ENCODE results near the gene CCDC57.
"Not testable (repeated sequence)": the region's sequence is repeated elsewhere in the genome, so short reads cannot be mapped to it uniquely, and the experiment has no call there.

The CCDC57 gene, protein sequence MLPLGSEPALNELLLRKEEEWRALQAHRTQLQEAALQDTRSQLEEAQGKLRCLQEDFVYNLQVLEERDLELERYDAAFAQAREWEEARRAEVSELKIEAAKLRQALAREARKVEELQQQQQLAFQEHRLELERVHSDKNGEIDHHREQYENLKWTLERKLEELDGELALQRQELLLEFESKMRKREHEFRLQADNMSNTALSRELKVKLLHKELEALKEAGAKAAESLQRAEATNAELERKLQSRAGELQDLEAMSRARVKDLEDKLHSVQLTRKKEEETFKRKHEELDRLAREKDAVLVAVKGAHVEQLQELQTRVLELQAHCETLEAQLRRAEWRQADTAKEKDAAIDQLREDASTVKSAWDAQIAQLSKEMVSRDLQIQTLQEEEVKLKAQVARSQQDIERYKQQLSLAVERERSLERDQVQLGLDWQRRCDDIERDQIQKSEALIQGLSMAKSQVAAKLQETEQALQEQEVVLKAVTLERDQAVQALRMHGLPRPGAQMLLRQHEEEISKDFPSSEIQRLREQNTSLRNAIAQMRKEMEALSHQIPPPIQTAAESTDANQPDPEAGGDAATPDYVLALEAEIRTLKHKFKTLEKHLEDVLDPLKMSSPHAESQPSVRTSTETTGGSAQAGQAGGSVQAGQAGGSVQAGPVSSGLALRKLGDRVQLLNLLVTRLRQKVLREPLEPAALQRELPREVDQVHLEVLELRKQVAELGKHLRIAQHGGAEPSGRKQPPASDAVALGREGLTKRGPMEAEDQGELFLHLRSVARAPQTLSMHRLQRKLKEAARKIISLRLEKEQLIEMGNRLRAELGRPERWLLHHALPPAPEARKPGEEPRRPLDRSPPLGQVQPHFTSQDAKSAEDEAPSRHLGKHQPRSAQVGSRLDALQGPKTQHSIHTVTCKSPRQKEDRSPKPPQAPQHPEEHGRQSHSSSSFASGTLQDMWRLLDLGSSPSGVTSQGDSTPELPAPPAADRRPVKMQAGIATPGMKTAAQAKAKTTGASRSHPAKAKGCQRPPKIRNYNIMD

DNA sequence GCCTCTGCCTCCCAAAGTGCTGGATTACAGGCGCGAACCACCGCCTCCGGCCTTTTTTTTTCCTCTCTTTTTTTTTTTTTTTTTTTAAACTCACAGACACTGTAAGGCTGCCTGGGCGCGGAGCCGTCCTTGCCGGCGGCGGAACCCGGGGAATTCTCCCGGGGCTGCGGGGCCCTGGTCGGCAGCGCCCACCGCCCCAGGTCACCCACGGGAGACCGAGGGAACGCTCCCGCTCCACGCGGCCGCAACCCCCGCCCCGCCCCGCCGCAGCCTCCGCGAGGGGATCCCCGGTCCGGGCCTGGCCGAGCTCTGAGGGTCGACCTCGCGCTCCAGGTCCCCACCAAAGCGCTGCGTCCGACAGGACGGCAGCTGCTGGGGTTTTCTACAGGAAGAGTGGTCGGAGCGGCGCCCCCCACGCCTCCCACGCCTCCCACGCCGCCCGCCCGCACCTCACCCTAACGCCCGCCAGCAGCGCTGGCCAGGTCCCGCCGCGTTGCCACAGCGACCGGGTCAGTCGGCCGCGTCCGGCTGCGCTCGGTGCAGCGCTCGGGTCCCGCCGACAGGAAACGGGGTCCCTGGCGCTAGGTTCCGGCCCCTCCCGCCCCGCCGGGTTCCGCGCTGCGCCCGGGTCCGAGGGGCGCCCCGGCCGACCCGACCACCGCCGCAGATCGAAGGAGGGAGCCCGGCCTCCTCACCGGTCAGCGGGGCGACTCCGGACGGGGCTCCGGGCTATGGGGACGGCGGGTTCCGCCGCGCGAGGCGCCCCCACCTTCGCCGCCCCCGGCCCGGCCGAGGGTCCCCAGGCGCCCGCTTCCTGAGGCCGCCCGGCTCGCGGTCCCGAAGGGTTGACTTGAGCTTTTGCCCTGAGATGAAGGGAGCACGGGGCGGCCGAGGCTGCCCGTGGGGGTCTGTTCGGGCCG lies at the start of gene CCDC57:
CCDC57 (minus strand) TSS at position 512 of the 920 bp plus-strand sequence. CDS start 10,898 bp downstream, outside the sequence.
- peak; percentile 59 for DNase-seq (ENCODE audit: low spot score)

DNA sequence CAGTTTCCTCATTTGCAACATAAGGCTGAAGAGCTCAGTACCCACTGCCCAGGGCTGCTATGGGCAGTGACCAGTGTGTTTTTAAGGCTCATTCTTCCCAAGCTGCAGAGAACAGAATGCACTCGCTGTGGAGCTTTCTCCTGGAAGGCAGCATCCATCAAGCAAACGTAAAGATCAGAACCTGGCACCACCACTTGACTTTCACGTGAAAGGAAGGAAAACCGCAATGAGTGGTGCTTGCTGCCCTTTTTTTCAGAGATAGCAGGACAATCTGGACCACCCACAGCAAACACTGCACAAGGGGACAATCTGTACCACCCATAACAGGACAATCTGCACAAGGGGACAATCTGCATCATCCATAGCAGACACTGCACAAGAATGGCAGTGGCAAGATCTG lies 49.7 kb upstream of the CCDC57 start:
- DNase-seq (ENCODE audit: low spot score) = no peak

DNA sequence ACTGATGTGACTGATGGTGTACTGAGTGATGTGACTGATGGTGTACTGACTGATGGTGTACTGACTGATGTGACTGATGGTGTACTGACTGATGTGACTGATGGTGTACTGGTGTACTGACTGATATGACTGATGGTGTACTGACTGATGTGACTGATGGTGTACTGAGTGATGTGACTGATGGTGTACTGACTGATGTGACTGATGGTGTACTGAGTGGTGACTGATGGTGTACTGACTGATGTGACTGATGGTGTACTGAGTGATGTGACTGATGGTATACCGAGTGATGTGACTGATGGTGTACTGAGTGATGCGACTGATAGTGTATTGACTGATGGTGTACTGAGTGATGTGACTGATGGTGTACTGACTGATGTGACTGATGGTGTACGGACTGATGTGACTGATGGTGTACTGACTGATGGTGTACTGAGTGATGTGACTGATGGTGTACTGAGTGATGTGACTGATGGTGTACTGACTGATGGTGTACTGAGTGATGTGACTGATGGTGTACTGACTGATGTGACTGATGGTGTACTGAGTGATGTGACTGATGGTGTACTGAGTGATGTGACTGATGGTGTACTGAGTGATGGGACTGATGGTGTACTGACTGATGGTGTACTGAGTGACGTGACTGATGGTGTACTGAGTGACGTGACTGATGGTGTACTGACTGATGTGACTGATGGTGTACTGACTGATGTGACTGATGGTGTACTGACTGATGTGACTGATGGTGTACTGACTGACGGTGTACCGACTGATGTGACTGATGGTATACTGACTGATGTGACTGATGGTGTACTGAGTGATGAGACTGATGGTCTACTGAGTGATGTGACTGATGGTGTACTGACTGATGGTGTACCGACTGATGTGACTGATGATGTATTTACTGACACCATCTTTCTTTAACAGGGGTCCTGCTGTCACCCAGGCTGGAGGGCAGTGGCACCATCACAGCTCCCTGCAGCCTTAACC lies 47.6 kb upstream of the CCDC57 start:
- DNase-seq (ENCODE audit: low spot score) = not testable (repeated sequence)

DNA sequence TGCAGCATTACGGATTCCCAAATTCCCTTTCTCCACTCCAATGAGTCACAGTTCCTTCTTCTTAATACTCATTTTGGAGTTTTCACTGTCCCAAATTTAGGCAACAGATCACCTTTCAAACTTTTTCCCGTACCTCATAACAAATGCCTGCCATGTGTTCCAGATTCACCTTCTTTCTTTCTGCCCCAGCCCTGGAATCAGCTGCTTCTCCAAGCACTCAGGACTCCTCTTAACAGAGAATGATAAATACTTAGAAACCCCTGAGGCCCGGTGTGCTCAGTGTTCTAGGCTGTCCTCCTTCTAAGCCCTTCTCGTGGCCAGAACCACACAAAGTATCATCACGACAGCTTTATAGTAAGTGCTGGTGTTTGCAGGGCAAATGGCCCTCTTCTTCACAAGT lies 45.9 kb upstream of the CCDC57 start:
- no peak for DNase-seq (ENCODE audit: low spot score)

DNA sequence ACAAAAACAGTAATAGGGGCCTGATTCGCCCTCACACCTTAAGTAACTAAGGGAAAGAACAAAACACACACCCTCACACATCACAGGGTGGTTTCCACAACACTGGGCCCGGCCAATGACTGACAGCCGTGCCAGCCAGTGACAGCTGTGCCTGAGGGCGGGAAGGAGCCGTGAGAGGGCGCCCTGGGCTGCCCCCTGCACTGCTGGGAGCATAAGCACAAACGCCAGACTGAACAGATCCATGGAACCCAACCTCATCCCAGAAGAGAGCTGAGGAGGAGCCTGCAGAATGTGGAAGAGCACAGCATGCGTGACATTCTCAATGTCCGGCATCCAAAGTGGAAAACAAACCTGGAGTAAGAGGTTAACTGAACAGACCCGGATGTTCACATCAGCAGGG lies 44.8 kb upstream of the CCDC57 start:
- DNase-seq (ENCODE audit: low spot score) = peak; percentile 80

DNA sequence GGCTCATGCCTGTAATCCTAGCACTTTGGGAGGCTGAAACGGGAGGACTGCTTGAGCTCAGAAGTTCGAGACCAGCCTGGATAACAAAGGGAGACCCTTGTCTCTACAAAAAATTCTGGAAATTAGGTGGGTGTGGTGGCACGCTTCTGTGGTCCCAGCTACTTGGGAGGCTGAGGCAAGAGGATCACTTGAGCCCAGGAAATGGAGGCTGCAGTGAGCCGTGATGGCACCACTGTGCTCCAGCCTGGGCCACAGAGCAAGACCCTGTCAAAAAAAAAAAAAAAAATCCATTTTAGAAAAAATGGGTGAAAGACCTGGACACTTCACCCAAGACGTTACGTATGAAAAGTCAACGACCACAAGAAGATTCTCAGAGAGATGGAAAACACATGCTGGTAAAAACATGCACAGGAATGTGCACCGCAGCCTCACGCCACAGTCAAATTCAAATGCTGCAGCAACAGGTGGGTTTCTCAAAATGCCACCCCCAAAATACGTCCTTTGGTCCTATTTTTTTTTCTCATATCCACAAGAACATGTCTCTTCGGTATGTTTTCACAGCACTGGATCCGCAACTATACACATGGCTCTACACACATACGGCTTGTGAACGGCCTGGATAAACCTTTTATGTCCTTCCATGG lies 43.7 kb upstream of the CCDC57 start:
- DNase-seq (ENCODE audit: low spot score) = no peak

DNA sequence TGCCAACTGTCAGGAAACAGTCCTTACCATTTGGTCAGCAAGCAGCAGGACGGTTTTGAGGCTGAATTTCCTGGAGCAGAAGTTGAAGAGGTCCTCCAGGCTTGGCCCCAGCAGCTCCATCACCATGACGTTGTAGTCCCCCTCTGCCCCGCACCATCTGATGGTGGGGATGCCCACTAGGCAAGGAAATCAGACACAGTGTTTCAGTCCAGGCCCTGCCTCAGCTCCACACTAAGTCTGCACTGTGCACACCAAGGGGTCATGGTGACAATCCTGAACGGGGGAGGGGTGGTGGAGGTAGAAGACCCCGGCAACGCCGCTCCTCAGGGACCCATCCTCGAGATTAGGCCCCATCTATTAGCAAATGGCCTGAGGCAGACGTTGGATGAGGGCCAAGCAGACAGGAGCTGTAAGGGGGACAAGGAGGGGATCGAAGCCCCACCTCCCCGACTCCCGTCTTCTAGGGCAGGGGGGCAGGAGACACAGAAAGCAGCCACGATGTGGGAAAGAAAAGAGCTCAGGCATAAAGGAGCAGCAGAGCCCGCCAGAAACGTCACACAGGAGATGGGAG lies 42.8 kb upstream of the CCDC57 start:
- no peak for DNase-seq (ENCODE audit: low spot score)

DNA sequence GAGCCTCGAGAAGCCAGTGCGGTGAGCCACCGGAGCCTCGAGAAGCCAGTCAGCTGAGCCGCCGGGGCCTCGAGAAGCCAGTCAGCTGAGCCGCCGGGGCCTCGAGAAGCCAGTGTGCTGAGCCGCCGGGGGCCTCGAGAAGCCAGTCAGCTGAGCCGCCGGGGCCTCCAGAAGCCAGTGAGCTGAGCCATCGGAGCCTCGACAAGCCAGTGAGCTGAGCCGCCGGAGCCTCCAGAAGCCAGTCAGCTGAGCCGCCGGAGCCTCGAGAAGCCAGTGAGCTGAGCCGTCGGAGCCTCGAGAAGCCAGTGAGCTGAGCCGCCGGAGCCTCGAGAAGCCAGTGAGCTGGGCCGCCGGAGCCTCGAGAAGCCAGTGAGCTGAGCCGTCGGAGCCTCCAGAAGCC lies 42.1 kb upstream of the CCDC57 start:
- DNase-seq (ENCODE audit: low spot score) = not testable (repeated sequence)

DNA sequence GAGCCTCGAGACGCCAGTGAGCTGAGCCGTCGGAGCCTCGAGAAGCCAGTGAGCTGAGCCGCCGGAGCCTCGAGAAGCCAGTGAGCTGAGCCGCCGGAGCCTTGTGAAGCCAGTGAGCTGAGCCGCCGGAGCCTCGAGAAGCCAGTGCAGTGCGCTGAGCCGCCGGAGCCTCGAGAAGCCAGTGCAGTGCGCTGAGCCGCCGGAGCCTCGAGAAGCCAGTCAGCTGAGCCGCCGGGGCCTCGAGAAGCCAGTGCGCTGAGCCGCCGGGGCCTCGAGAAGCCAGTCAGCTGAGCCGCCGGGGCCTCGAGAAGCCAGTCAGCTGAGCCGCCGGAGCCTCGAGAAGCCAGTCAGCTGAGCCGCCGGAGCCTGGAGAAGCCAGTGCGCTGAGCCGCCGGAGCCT lies 41.5 kb upstream of the CCDC57 start:
- DNase-seq (ENCODE audit: low spot score) = not testable (repeated sequence)

DNA sequence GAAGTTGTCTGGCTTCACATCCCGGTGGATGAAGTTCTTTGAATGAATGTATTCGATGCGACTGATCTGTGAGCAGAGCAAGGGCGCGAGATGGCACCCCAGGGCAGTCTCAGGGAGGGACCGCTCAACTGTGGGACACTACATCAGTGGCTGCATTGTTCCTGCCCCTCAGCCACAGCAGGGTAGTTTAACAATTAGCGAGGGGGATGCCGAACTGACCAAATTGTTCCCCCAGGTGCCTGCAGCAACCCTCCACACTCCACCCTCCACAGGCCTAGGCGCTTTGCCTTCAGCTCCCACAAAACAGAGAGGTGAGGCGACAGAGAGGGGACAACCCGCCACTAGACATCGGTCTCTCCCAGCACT lies 40.5 kb upstream of the CCDC57 start:
- DNase-seq (ENCODE audit: low spot score) = no peak

DNA sequence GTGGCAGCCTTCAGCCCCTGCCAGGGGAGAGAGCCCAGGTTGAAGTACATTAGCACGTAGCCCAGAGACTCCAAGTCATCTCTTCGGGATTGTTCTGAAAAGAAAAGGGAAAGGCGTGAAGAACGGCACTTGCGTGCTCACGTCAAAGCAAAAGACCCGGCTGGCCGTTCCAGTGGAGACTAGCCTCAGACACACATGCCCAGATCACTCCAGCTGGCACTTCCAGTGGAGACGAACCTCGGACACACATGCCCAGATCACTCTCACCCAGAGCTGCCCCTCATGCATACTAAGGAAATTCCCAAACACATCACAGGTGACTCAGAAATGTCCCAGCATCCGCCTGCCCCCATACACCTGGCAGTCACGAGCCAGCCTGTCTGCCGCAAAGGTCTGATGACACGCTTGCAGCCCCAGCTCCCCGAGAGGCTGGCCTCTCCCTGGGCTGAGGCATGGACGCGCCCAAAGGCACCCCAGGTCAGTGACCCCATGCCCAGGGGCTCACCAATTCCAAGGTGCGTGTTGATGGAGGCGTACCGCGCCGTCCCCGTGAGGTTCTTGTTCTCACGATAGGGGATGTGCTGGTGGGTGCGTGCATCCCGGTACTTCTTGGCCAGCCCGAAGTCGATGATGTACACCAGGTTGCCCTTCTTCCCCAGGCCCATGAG lies 40.0 kb upstream of the CCDC57 start:
- DNase-seq (ENCODE audit: low spot score) = no peak

DNA sequence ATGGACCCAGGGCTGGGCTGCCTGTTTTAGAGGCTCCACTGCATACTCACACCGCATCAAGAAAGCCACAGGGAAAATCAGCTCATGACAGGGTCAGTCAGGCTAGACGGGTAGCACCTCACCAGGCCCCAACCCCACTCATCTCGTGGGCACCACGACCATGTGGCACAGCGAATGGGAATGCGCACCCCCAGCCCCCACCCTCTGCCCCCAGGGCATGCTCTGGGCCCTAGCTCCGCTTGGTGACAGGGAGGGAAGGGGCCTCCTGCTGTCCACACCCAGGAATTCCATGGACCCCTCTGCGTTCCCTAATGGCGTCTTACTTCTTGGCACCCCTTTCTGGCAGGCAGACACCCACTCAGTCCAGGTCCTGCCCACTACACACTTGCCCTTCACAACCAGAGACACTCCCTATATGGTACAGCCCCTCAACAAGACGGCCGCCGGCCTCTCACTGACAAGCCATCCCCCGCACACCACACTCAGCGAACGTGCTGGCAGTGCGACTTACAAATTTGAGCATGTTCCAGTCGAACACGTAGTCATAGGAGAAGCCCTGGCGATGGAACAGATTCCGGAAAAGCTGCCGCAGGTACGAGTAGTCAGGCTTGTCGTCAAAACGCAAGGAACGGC lies 38.3 kb upstream of the CCDC57 start:
- DNase-seq (ENCODE audit: low spot score) = no peak

DNA sequence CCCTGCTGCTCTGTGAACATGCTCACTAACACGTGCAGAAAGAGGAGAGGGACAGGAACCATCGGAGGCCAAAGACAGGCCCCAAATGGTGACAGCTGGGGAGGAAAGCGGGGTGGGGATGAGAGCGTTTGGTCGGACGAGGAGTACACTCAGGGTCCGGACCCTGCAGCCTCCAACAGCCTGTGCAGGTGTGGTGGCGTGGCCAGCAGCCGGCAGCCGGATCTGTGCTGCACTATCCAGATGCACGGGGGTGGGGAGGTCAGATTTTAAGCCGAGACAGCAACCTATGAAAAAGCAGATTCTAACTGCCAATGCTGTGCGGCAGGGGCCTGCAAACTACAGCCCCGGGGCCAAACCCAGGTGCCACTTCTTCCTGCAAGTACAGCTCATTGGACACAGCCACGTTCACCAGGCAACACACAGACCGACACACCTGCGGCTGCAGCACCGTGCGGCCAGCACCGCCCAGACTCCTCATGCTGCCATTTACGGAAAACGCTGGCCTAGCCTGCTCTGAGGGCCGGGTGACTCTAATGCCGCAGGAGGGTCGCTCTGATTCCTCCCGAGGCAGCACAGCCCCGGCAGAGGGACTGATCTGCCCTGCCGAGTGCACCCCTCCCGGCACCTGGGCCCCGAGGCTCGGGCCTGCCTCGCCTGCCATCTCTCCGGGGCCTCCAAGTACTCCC lies 37.4 kb upstream of the CCDC57 start:
- DNase-seq (ENCODE audit: low spot score) = no peak

DNA sequence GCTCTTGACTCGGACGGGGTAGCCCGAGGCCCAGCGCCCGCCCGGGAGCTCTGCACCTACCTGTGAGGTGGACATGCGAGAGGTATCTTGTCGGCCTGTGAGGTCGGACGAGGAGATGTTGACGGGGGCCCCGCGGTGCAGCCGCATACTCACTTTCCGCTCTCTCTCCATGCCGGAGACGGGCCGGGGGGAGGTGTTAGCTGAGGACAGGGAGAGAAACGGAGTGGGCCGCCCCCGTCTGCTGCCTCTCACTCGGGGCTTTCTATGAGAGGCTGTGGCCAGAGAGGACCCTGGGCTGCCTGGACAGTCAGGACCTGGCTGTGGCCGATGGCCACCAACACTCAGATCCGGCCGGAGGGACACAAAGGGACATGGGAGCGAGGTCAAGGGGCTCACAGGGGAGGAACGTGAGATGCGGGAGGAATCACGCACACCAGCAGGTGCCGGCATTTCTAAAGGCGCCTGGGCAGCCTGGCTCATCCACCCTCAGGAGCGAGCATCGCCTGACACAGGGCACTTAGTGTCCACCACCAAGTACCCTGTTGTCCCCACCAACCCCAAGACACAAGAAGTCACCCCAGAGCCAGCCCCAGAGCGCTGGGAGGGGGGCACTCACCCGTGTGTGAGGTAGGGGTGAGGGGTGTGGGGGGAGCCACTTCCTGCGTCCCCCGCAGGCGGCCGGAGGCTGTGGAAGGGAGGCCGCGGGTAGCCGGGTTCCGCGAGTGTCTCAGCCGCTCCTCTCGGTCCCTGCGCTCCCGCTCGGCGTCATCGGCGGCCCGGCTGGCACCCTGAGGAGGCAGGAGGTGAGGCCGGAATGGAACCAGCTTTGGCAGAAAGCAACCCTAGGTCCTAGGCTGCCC lies 36.4 kb upstream of the CCDC57 start:
- no peak for DNase-seq (ENCODE audit: low spot score)

DNA sequence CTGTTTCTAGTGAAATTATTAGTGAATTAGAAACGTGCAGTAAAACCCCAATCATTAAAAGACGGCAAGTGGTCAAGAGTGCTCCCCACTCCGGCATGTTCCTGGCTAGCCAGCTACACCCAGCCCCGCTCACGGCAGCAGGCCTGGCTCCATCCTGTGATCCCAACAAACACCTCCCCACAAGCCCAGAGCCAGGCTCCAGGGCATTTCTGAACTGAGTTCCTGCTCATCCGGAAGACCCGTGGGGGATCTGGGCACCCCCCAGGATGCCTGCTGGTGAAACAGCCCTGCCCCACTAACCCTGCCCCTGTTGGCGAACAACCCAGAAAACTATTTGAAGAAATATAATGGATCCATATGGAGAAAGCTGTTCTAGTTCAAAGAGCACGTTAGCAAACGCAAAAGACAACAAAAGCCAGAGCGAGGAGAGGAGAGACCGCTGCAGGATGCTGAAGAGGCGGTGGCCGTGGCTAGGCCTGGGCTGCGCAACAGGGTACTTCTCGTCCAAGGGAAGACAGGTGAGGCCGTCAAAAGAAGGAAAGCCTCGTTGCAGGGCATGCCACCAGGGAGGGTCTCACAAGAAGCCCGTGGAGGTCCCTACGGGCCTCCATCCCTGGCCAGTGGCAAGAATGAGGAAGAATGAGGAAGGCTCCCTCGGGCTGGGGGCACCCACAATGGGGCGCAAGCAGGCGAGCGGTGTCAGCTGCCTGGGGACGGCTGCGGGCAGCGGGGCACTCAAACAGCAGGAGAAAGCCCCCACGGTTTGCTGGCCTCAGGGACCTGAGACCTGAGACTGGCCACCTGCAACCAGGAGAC lies 35.4 kb upstream of the CCDC57 start:
- no peak for DNase-seq (ENCODE audit: low spot score)

DNA sequence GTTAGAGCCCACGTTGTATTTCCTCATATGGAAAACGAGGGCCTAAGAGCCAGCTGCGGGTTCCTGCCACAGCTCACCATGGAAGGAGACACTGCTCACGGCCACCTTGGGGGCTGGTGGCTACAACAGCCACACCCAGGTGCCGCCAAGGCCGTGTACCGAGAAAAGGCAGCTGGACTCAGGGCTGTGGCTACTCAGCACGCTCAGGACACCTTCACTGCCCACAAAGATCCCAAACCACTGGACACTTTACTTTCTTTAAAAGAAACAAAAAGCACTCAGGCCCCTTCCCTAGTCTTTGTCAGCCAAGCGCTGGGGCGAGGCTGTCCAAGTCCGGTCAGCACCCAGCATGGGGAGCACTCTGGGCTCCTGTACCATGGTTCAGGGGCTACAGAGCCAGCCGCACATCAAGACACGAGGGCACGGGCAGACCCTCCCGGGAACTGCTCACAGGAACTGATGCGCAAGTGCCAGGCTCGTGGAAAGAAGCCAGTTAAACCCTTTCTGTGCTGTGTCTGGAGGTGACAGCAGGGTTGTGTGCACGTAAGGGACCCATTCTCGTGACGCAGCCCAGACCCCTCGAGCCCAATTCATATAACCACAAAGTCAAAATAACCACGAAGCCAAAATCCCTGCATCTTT lies 34.7 kb upstream of the CCDC57 start:
- no peak for DNase-seq (ENCODE audit: low spot score)

All from CD4-positive, alpha-beta T cell treated with Interleukin-2 at 100 ng/mL for 4 hours (primary cell).